HPDE6-E6E7 (cell line): ENCODE measurements around the gene FAM184B.
A peak's percentile ranks its signal among the peaks of the same experiment; 100 is the strongest.
"Not testable (repeated sequence)": the region's sequence is repeated elsewhere in the genome, so short reads cannot be mapped to it uniquely, and the experiment has no call there.

Source experiments
- DNase-seq: peaks from one replicate; pipeline ENCODE4 v3.0.0; 2011; ENCODE audit warnings: missing footprints; ENCODE audit errors: extremely low spot score

FAM184B gene

GRCh38 chr4:17718471-17718870 lies 63.0 kb downstream of the FAM184B start:
- DNase-seq, result no peak

GRCh38 chr4:17717301-17717700 lies 64.1 kb downstream of the FAM184B start:
- DNase-seq, result no peak

GRCh38 chr4:17715511-17715910 lies 65.9 kb downstream of the FAM184B start:
- DNase-seq, result no peak

GRCh38 chr4:17713779-17714178 lies 67.6 kb downstream of the FAM184B start:
- DNase-seq, result no peak

GRCh38 chr4:17712166-17712565 lies 69.3 kb downstream of the FAM184B start:
- DNase-seq, result no peak

GRCh38 chr4:17711206-17711605 lies 70.2 kb downstream of the FAM184B start:
- not testable (repeated sequence) for DNase-seq

GRCh38 chr4:17709763-17710068 lies 71.7 kb downstream of the FAM184B start:
- DNase-seq, result no peak

- no peak for DNase-seq
Observed at GRCh38 chr4:17708992-17709762, 72.2 kb downstream of the FAM184B start.

GRCh38 chr4:17707671-17708070 lies 73.8 kb downstream of the FAM184B start:
- DNase-seq, result no peak

GRCh38 chr4:17705107-17705506 lies 76.3 kb downstream of the FAM184B start:
- DNase-seq, result no peak

GRCh38 chr4:17704020-17704650 lies 77.3 kb downstream of the FAM184B start:
- no peak for DNase-seq

- DNase-seq, result no peak
Observed at GRCh38 chr4:17702641-17703040, 78.8 kb downstream of the FAM184B start.

- no peak for DNase-seq
Observed at GRCh38 chr4:17701882-17702281, 79.5 kb downstream of the FAM184B start.

GRCh38 chr4:17701138-17701839 lies 80.1 kb downstream of the FAM184B start:
- DNase-seq, result no peak

GRCh38 chr4:17699380-17699779 lies 82.0 kb downstream of the FAM184B start:
- no peak for DNase-seq

- no peak for DNase-seq
Observed at GRCh38 chr4:17698116-17698515, 83.3 kb downstream of the FAM184B start.

- no peak for DNase-seq
Observed at GRCh38 chr4:17695341-17695740, 86.1 kb downstream of the FAM184B start.

- DNase-seq, result no peak
Observed at GRCh38 chr4:17694552-17694951, 86.9 kb downstream of the FAM184B start.

GRCh38 chr4:17690898-17691297 lies 90.5 kb downstream of the FAM184B start:
- peak; percentile 45 for DNase-seq

GRCh38 chr4:17690135-17690534 lies 91.3 kb downstream of the FAM184B start:
- no peak for DNase-seq

GRCh38 chr4:17688011-17688441 lies 93.4 kb downstream of the FAM184B start:
- DNase-seq, result no peak

- no peak for DNase-seq
Observed at GRCh38 chr4:17687237-17687857, 94.1 kb downstream of the FAM184B start.
